Hepatic stellate cell (primary cell): Measurements from ENCODE around the gene NMRAL1.

Experiments
- DNase-seq: peaks from one replicate; pipeline ENCODE4 v3.0.0; 2011; ENCODE audit warnings: low spot score

NMRAL1 gene

GRCh38 chr16:4474192-4474961 lies at the start of gene NMRAL1:
NMRAL1 (minus strand) TSS chr16:4474625; CDS start chr16:4474132, 493 bp downstream.
- peak; percentile 78 for DNase-seq

GRCh38 chr16:4523686-4524085 lies 49.3 kb upstream of the NMRAL1 start:
- DNase-seq, result no peak

DNA sequence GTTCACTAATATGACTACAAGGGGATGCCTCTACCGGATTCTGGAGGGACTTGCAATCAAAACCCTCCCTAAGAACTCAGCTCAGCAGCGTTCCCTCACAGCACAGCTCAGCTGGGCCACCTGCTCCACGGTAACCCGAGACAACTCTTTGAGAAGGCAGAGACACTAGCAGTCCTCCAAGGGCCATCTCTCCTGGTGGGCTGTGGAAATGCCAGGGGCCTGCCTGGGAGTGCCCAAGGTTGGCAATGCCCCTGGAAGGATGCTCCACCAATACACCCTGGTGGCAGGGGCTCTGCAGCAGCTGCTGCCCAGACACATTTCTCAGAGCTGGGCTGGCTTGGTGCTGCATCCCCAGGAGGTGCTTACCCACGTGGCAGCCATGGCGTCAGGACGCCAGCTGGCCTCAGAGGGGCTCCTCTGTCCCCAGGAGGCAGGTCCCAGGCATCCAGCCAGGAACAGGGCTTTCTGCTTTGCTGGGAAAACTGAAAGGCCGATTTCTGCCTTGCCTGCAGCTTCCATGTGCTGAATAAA lies 47.7 kb upstream of the NMRAL1 start:
- no peak for DNase-seq

DNA sequence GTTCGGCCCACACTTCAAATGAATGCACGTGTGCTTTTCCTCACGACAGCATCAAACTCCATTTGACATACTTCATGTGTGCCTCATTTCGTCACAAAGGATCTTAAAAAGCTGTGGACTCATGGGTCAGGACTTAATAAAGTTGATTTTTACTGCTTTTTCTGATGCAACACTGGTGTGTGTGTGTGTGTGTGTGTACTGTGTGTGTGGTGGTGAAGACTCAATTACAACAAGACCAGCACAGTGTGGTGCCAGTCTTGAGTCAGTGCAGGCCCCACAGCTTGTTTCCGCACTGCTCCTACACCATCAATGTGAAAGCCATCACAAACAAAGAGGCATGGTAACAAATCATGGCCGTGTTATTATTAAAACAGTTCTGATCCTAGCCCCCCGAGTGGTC lies 46.5 kb upstream of the NMRAL1 start:
- DNase-seq, result no peak

DNA sequence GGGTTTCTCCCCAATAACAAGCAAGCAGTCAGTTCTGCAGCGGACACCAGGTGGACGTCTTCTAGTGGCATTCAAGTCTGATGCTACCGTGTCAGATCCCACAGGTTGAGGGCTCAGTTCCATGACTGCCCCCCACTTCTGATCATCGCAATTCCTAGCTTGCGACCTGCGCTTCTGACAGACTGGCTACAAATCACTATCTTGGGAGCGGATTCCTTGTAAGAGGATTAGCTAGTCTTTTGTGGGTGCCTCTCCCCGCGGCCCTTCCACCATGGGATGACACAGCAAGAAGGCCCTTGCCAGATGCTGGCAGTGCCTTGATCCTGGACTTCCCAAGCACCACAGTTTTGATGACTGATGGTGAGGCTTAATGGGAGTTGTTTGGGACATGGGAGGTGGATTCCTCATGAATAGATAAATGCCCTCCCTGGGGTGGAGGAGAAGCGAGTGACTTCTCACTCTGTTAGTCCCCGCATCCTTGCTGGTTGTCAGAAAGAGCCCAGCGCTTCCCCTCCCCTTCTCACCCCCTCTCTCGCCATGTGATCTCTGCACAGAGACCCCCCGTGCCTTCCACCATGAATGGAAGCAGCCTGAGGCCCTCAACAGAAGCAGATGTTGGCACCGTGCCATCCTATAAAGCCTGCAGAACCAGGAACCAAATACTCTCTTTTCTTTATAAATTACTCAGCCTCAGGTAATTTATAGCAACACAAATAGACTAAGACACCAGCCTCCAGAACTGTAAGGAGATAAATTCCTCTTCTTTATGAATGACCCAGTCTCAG lies 45.0 kb upstream of the NMRAL1 start:
- DNase-seq, result no peak

GRCh38 chr16:4517812-4518680 lies 43.6 kb upstream of the NMRAL1 start:
- DNase-seq, result no peak

GRCh38 chr16:4515611-4516233 lies 41.3 kb upstream of the NMRAL1 start:
- no peak for DNase-seq

DNA sequence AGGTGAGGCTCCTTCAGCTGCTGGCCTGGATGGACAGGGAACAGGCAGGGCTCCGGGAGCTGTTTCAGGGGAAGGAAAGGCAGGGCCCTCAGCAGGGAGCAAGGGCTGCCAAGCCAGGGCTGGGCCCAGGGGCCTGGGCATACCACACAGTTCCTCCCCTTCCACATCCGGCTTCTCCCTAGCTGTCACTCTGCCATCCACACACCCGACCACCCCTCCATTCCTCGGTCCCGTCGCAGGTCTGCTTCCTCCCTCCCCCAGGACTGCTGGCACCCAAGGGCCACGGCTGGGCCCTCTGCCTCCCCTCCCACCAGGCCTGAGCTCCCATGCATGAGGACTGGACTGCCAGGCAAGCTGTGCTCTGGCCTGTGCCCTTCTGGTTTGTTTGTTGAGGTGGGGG lies 40.2 kb upstream of the NMRAL1 start:
- DNase-seq, result no peak

DNA sequence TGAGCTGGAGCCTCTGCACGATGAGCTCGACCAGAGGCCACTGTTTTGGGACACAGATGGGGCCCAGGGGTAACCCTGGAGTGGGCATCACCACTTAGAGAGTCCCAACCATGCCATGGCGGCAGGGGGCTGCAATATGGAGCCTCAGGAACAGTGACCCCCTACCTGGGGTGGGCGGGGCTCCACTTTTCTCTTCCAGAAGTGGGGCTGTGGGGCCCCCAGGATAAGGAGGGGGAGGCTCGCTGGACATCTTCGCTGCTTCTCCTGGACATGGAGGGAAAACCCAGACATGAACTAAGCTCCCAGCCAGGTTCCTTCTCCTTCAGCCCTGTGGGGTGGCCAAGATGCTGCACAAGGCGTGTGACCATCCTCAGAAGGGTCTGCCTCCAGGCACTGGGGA lies 39.5 kb upstream of the NMRAL1 start:
- no peak for DNase-seq

- DNase-seq, result no peak
Measured at GRCh38 chr16:4513086-4513860, 38.8 kb upstream of the NMRAL1 start.

- no peak for DNase-seq
Measured at GRCh38 chr16:4512473-4512872, 38.0 kb upstream of the NMRAL1 start.

DNA sequence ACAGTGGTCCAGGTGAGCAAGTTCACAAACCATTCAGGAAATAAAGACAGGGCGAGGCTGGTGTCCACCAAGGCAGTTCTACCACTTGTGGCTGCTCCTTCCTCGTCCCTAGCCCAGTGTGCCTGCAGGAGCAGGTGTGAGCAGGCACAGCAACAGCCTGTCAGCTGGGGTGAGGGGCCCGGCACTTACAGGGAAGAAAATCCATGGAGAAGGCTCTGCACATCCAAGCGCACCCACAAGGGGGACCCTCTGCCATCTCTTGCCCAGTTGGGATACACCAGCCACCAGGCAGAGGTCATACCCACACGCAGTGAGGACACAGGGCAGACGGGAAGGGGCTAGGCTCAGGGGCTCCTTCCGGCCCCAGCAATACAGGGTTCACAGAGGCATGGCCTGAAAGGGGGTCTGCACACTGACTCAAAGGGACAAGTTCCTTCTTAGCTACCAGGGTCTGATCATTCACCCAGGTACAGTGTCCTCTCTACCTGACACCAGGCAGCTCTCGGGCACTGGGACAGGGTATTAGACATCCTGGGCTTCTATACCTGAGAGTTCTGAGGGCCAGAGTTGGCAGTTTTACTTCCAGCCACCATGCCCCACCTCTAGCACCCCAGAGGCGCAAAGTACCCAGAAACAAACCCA lies 37.1 kb upstream of the NMRAL1 start:
- DNase-seq, result peak; percentile 63

GRCh38 chr16:4510747-4511426 lies 36.5 kb upstream of the NMRAL1 start:
- no peak for DNase-seq

DNA sequence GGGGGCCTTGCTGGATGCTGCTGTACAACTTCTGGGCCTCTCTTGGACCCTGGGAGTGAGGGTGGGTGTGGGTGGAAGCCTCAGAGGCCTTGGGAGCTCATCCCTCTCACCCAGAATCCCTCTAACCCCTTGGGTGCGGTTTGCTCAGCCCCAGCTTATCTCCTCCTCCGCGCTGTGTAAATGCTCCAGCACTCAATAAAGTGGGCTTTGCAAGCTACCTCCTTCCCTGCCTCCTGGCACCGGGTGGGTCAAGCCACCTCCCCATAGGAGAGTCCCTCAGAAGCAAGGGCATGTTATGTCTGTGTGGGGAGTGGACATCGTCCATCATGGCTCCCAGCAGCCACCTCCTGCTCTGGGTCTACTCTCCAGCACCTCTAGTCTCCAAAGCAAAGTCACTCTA lies 35.7 kb upstream of the NMRAL1 start:
- no peak for DNase-seq

- DNase-seq, result no peak
Measured at GRCh38 chr16:4509420-4509819, 35.0 kb upstream of the NMRAL1 start.

DNA sequence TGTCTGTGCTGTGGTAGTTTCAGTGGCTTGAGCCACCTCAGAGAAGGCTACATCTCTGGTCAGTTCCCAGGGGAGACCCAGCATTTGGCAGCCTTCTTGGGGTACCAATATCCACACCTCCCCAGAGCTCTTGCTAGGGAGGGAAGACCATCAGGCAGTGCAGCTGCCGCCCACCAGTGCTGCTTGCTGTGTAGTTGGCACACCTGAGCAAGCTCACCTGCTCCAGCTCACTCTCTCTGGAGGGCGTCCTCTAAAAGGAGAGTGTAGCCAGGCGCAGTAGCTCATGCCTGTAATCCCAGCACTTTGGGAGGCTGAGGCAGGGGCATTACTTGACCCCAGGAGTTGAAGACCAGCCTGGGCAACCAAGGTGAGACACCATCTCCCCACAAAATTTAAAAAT lies 34.4 kb upstream of the NMRAL1 start:
- no peak for DNase-seq

- DNase-seq, result no peak
Measured at GRCh38 chr16:4507588-4508345, 33.3 kb upstream of the NMRAL1 start.

DNA sequence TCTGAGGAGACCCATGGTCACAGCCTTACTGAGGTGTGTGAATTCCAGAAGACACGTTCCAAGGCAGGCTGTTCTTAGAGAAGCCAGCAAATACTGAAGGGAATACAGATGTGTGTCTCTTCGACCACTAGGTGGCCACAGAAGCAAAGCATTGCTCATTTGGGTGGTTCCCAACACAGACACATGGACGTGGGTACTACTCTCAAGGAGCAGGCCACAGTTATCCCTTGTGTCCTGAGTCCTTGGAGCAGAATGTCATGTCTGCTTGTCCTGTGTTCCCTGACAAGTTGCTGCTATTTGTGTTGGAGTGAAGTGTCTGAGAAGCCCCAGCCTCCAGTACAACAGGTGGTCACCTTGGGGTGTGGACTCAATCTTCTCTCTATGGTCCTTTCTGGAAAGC lies 32.0 kb upstream of the NMRAL1 start:
- peak; percentile 77 for DNase-seq
